Panc1 (cell line): ENCODE data around the gene C4orf51. TPM values are rescaled to one million over a fixed set of nuclear protein-coding genes. Genes with fewer than 3 reads are reported as not detected.

Source experiments
- ATAC-seq: fragments of 200-7000 bp; cut with Tn5 transposase; 2 replicates; pipeline ENCODE4 v1.9.1; 2020; ENCODE audit warnings: mild to moderate bottlenecking, moderate library complexity
- BruUV-seq: library from RNA; stranded (reverse); fragments of 400-500 nt; replicated peaks from 2 replicates; lab custom pipeline; 2021; lab: Mats Ljungman, UMichigan
- CTCF ChIA-PET: fragments of 300-600 bp; sonication (Branson Sonifier 250); formaldehyde crosslinking; loops from one replicate; lab custom pipeline; 2022; ENCODE audit warnings: antibody characterized with exemption; lab: Charles Lee
- POLR2A ChIA-PET: fragments of 300-600 bp; sonication (Branson Sonifier 250); formaldehyde crosslinking; loops from one replicate; lab custom pipeline; 2022; ENCODE audit warnings: antibody characterized with exemption; lab: Charles Lee
- DNase-seq: peaks from one replicate; pipeline ENCODE4 v3.0.0-alpha.2; 2010; ENCODE audit warnings: low read depth, low spot score
- H3K27ac ChIP-seq: 2 replicates; pipeline ENCODE4 v1.5.1; 2011; ENCODE audit warnings: mild to moderate bottlenecking, low read length, inconsistent platforms
- H3K27me3 ChIP-seq: fragments of 200-500 bp; sonication (Bioruptor generic); 2 replicates; pipeline ENCODE4 v1.6.0; 2014; ENCODE audit warnings: low read length, inconsistent platforms; ENCODE audit not compliant: control insufficient read depth, insufficient read depth
- H3K36me3 ChIP-seq: fragments of 200-500 bp; sonication (Bioruptor generic); 2 replicates; pipeline ENCODE4 v1.5.1; 2014; ENCODE audit warnings: inconsistent platforms, mild to moderate bottlenecking, low read length, moderate library complexity; ENCODE audit not compliant: control insufficient read depth, insufficient read depth
- H3K4me1 ChIP-seq: 2 replicates; pipeline ENCODE4 v1.5.1; 2011; ENCODE audit warnings: inconsistent platforms, mild to moderate bottlenecking, low read length, moderate library complexity; ENCODE audit not compliant: control insufficient read depth, insufficient read depth
- H3K4me3 ChIP-seq, 2 experiments: 2 replicates each; pipeline ENCODE4 v1.5.1; 2011 to 2012; ENCODE audit warnings: low read depth in 2 of 2, low read length in 2 of 2, mild to moderate bottlenecking in 2 of 2, inconsistent platforms in 1 of 2, moderate library complexity in 1 of 2
- H3K9me3 ChIP-seq: fragments of 200-500 bp; sonication (Bioruptor generic); 2 replicates; pipeline ENCODE4 v1.5.1; 2014; ENCODE audit warnings: low read depth, mild to moderate bottlenecking, inconsistent platforms, low read length, moderate library complexity; ENCODE audit not compliant: control insufficient read depth, insufficient read depth
- POLR2AphosphoS5 ChIP-seq: IDR thresholded peaks from 2 replicates; pipeline ENCODE4 v1.6.1; 2012; ENCODE audit warnings: mild to moderate bottlenecking, low read depth, low read length, moderate library complexity
- REST ChIP-seq, 2 experiments: IDR thresholded peaks; 2 replicates each; pipeline ENCODE4 v1.6.1; 2011 to 2012; ENCODE audit warnings: low read depth in 2 of 2, control low read depth in 1 of 2, low read length in 1 of 2, mild to moderate bottlenecking in 1 of 2, moderate library complexity in 1 of 2; ENCODE audit not compliant: insufficient read depth in 1 of 2
- SIN3A ChIP-seq: IDR thresholded peaks from 2 replicates; pipeline ENCODE4 v1.6.1; 2012; ENCODE audit warnings: low read depth, mild to moderate bottlenecking, low read length, moderate library complexity, borderline replicate concordance; ENCODE audit not compliant: insufficient read depth
- TCF7L2 ChIP-seq: IDR thresholded peaks from 2 replicates; pipeline ENCODE4 v1.6.1; 2011; ENCODE audit warnings: mild to moderate bottlenecking, low read depth, low read length, inconsistent platforms
- in situ Hi-C: cut with HindIII; loops from 2 replicates; pipeline ENCODE4 v1.10.0; 2016; ENCODE audit warnings: low sequenced_read_pairs, low pct_unique_long_range_greater_than_20kb
- intact Hi-C: fragments of 100-400 bp; cut with micrococcal nuclease; formaldehyde crosslinking; loops from one replicate; pipeline ENCODE4 v1.10.0; 2022; ENCODE audit not compliant: unreplicated experiment
- total RNA-seq: library from RNA; stranded (reverse); gene quantifications from one replicate; pipeline ENCODE4 v1.2.1, GENCODE V29; 2021; ENCODE audit not compliant: unreplicated experiment
- TF ChIP-seq, protein P1 (sequence below): fragments of 450-650 bp; IDR thresholded peaks from 2 replicates; pipeline ENCODE4 v1.5.1; 2017; ENCODE audit warnings: mild to moderate bottlenecking

The C4orf51 gene
- total RNA-seq, 1 experiment from 2014 or later, result not detected

DNA sequence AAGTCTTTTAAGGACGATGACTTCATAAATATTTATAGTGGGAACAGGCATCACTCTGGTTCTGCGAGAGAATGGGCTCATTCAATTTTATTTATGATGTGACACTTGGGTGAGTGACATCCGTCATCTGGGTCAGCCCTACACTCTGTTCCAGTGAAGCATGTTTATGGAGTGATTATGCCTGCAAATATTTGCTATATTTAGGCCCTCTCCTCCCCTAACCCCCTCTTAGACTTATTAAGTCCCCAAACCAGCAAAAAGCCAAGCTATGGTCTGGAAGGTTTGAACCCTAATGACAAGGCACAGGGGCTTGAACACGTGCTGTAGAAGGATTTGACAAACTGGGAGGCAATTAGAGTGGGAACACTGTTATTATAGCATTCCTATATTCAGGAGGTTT lies 55.9 kb downstream of the C4orf51 start:
- BruUV-seq, result no TSS peak
- ATAC-seq (no peak), DNase-seq (no peak)
- ChIA-PET CTCF (no interaction called here), POLR2A (no interaction called here)
- peaks cover 5% of the 10 kb centered on the region; the same call in 1 of the 2 replicates for H3K4me1 ChIP-seq
- H3K27ac ChIP-seq, result no peak overlapping the region
- no peaks in the 10 kb centered on the region for H3K9me3 ChIP-seq
- H3K27me3 ChIP-seq, result no peaks in the 10 kb centered on the region
- no peak overlapping the region for H3K4me3 ChIP-seq
- no peaks in the 10 kb centered on the region for H3K36me3 ChIP-seq
- intact Hi-C loops, result no loop called here
- TF ChIP-seq SIN3A, result no peak
- TF ChIP-seq, protein P1, sequence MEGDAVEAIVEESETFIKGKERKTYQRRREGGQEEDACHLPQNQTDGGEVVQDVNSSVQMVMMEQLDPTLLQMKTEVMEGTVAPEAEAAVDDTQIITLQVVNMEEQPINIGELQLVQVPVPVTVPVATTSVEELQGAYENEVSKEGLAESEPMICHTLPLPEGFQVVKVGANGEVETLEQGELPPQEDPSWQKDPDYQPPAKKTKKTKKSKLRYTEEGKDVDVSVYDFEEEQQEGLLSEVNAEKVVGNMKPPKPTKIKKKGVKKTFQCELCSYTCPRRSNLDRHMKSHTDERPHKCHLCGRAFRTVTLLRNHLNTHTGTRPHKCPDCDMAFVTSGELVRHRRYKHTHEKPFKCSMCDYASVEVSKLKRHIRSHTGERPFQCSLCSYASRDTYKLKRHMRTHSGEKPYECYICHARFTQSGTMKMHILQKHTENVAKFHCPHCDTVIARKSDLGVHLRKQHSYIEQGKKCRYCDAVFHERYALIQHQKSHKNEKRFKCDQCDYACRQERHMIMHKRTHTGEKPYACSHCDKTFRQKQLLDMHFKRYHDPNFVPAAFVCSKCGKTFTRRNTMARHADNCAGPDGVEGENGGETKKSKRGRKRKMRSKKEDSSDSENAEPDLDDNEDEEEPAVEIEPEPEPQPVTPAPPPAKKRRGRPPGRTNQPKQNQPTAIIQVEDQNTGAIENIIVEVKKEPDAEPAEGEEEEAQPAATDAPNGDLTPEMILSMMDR, result no peak
- TF ChIP-seq TCF7L2, result no peak
- TF ChIP-seq POLR2AphosphoS5, result no peak
- TF ChIP-seq REST (IDR thresholded peaks at IDR 0.05; ENCODE audit: insufficient read depth in 1 of 2, low read depth in 2 of 2, low read length in 1 of 2), result no peak
- in situ Hi-C loops, result no loop called here

- Histone ChIP-seq H3K27me3 (no peaks in the 10 kb centered on the region), H3K4me3 (no peak overlapping the region), H3K27ac (no peak overlapping the region), H3K9me3 (no peaks in the 10 kb centered on the region), H3K36me3 (no peaks in the 10 kb centered on the region), H3K4me1 (peaks cover 5% of the 10 kb centered on the region; the same call in 1 of the 2 replicates)
- DNase-seq (no peak), ATAC-seq (no peak)
- no peak for TF ChIP-seq SIN3A
- TF ChIP-seq, protein P1, result no peak
- no peak for TF ChIP-seq TCF7L2
- TF ChIP-seq REST (IDR thresholded peaks at IDR 0.05; ENCODE audit: insufficient read depth in 1 of 2, low read depth in 2 of 2, low read length in 1 of 2), result no peak
- no peak for TF ChIP-seq POLR2AphosphoS5
- CTCF ChIA-PET, result no interaction called here
- in situ Hi-C loops, result no loop called here
- BruUV-seq, result no TSS peak
- POLR2A ChIA-PET, result no interaction called here
- intact Hi-C loops, result no loop called here
These were observed 56.4 kb downstream of the C4orf51 start for GRCh38 chr4:145736241-145736831.
